Esophagus muscularis mucosa (tissue), 4 donors: ENCODE measurements around the gene ARNT2. TPM values are rescaled to one million over a fixed set of nuclear protein-coding genes. Genes with fewer than 3 reads are reported as not detected.
A peak's percentile ranks its signal among the peaks of the same experiment; 100 is the strongest.

Source experiments
- DNase-seq: peaks from one replicate; pipeline ENCODE4 v3.0.0-alpha.2; 2017; ENCODE audit errors: extremely low spot score
- H3K27ac ChIP-seq, 4 donors: fragments of 200-600 bp; sonication (generic); replicated peaks in 1 of 4; 1 replicate in 3 of 4; 2 replicates in 1 of 4; pipeline ENCODE4 v1.5.1; 2016 to 2019; ENCODE audit warnings: mild to moderate bottlenecking in 1 of 4
- H3K27me3 ChIP-seq, 4 donors: fragments of 200-600 bp; sonication (generic); one replicate each; pipeline versions ENCODE4 v1.5.1 to v1.6.0; 2016 to 2019
- H3K36me3 ChIP-seq, 4 donors: fragments of 200-600 bp; sonication (generic); one replicate each; pipeline ENCODE4 v1.5.1; 2016 to 2019
- H3K4me1 ChIP-seq, 4 donors: fragments of 200-600 bp; sonication (generic); one replicate each; pipeline ENCODE4 v1.5.1; 2016 to 2019
- H3K4me3 ChIP-seq, 4 donors: fragments of 200-600 bp; sonication (generic); 1 replicate in 2 of 4; 2 replicates in 2 of 4; pipeline ENCODE4 v1.5.1; 2016 to 2019; ENCODE audit warnings: mild to moderate bottlenecking in 4 of 4, moderate library complexity in 1 of 4
- H3K9me3 ChIP-seq, 4 donors: fragments of 200-600 bp; sonication (generic); 1 replicate in 3 of 4; 2 replicates in 1 of 4; pipeline ENCODE4 v1.5.1; 2016 to 2019
- EP300 ChIP-seq: sonication (generic); formaldehyde crosslinking; IDR thresholded peaks from one replicate; pipeline ENCODE4 v1.6.1; 2017; ENCODE audit warnings: antibody characterized with exemption
- POLR2A ChIP-seq: fragments of 450-650 bp; IDR thresholded peaks from one replicate; pipeline ENCODE4 v1.6.1; 2017; ENCODE audit warnings: antibody characterized with exemption, moderate library complexity, mild to moderate bottlenecking, low read depth
- POLR2AphosphoS5 ChIP-seq, 2 donors: sonication (generic); formaldehyde crosslinking; IDR thresholded peaks; one replicate each; pipeline ENCODE4 v1.6.1; 2017; ENCODE audit warnings: antibody characterized with exemption in 2 of 2
- WGBS: methylation state at CpG from one replicate; pipeline ENCODE4 v1.1.5; 2018; 5-methylcytosine and 5-hydroxymethylcytosine counted together
- intact Hi-C: fragments of 100-400 bp; cut with DNase I; formaldehyde crosslinking; loops from one replicate; pipeline ENCODE4 v1.15.1; 2023
- total RNA-seq, 4 donors: library from RNA; depleted of rRNA; stranded (reverse); fragments of >200 nt; gene quantifications; one replicate each; pipeline versions ENCODE4 v1.1.0 to v1.2.1, GENCODE V29; 2016
- TF ChIP-seq, protein P1 (sequence below), 3 experiments: fragments of 200-600 bp in 2 of 3; fragments of 450-650 bp in 1 of 3; sonication (generic) in 2 of 3; IDR thresholded peaks; one replicate each; pipeline ENCODE4 v1.5.1; 2017 to 2019; ENCODE audit warnings: antibody characterized with exemption in 3 of 3, mild to moderate bottlenecking in 2 of 3, moderate library complexity in 1 of 3

The ARNT2 gene
- total RNA-seq, 4 donors from 2014 or later, result 5.4 to 14.6 (median 8.2) TPM

- intact Hi-C loops, result no loop called here
Measured at GRCh38 chr15:80474224-80475215, 70.3 kb downstream of the ARNT2 start.

DNA sequence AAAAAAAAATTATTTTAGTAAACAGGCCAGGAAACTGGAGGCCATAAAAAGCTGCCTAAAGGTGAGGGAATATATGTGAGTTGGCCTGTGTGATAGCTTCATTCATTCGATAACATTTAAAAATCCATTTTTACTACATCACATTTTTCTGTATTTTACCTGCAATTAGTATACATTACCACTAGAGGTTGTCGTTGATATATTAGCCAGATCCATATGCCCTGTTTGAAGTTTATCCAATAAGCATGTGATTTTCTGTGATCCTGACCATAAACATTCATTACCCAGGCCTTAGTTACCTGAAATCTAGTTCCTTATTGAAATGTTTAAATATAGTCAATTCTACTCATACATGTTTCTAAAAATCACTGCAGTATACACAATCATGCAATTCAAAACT is 71.4 kb downstream of the ARNT2 start:
- Histone ChIP-seq H3K27ac (no peak overlapping the region), H3K36me3 (peaks cover 0 to 10% (median 0%) of the 10 kb centered on the region in 4 donors), H3K4me3 (no peak overlapping the region), H3K4me1 (peaks cover 13 to 24% (median 15%) of the 10 kb centered on the region in 4 donors), H3K27me3 (no peaks in the 10 kb centered on the region), H3K9me3 (peaks cover 0 to 4% (median 0%) of the 10 kb centered on the region in 4 donors)
- DNase-seq, result no peak
- WGBS, result 98% methylated on average over 2 of the region's 2 CpGs
- intact Hi-C loops, result no loop called here
- TF ChIP-seq POLR2A, result no peak
- TF ChIP-seq, protein P1, sequence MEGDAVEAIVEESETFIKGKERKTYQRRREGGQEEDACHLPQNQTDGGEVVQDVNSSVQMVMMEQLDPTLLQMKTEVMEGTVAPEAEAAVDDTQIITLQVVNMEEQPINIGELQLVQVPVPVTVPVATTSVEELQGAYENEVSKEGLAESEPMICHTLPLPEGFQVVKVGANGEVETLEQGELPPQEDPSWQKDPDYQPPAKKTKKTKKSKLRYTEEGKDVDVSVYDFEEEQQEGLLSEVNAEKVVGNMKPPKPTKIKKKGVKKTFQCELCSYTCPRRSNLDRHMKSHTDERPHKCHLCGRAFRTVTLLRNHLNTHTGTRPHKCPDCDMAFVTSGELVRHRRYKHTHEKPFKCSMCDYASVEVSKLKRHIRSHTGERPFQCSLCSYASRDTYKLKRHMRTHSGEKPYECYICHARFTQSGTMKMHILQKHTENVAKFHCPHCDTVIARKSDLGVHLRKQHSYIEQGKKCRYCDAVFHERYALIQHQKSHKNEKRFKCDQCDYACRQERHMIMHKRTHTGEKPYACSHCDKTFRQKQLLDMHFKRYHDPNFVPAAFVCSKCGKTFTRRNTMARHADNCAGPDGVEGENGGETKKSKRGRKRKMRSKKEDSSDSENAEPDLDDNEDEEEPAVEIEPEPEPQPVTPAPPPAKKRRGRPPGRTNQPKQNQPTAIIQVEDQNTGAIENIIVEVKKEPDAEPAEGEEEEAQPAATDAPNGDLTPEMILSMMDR (IDR thresholded peaks at IDR 0.05), result peak in 1 of 3 experiments; percentile 3

More at GRCh38 chr15:80474224-80475215, 70.3 kb downstream of the ARNT2 start:
- Histone ChIP-seq H3K4me3 (no peak overlapping the region), H3K4me1 (peaks cover 2 to 13% (median 5%) of the 10 kb centered on the region in 4 donors), H3K9me3 (peaks cover 0 to 4% (median 0%) of the 10 kb centered on the region in 4 donors), H3K27ac (no peak overlapping the region), H3K27me3 (no peaks in the 10 kb centered on the region), H3K36me3 (peaks cover 0 to 16% (median 0%) of the 10 kb centered on the region in 4 donors)
- TF ChIP-seq POLR2AphosphoS5 (IDR thresholded peaks at IDR 0.05) (no peak), EP300 (no peak), POLR2A (no peak)
- TF ChIP-seq, protein P1 (IDR thresholded peaks at IDR 0.05), result no peak
- DNase-seq, result no peak
- 75% methylated on average over 9 of the region's 9 CpGs for WGBS

DNA sequence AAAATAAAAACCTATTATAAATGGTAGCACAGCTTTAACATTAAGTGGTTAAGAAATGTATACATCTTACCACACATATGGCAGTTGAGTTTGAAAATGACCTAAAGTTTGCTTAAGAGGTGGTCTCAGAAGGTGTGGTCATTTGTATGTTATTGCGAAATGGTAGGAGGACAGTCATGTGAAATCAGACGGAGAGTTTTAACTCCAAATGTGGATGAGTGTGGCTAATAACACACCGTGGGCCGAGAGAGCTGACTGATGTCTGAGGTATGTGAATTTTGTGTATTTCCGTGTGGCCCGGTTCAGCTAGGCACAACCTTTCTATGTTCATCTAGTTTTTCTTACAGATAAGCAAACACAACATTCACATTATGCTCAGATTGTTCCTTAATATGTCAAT is 71.9 kb downstream of the ARNT2 start:
- intact Hi-C loops, result no loop called here
- DNase-seq, result no peak
- Histone ChIP-seq H3K4me3 (no peak overlapping the region), H3K27me3 (no peaks in the 10 kb centered on the region), H3K9me3 (peaks cover 0 to 4% (median 0%) of the 10 kb centered on the region in 4 donors), H3K36me3 (peaks cover 0 to 9% (median 0%) of the 10 kb centered on the region in 4 donors), H3K27ac (no peak overlapping the region), H3K4me1 (peaks cover 17 to 28% (median 19%) of the 10 kb centered on the region in 4 donors)
- TF ChIP-seq, protein P1 (IDR thresholded peaks at IDR 0.05), result no peak
- no peak for TF ChIP-seq POLR2A
- no peak for TF ChIP-seq EP300
- TF ChIP-seq POLR2AphosphoS5 (IDR thresholded peaks at IDR 0.05), result no peak
- WGBS, result 96% methylated on average over 6 of the region's 6 CpGs

- Histone ChIP-seq H3K36me3 (peaks cover 0 to 9% (median 0%) of the 10 kb centered on the region in 4 donors), H3K27ac (no peak overlapping the region), H3K4me1 (peaks cover 31 to 49% (median 38%) of the 10 kb centered on the region in 4 donors), H3K27me3 (no peaks in the 10 kb centered on the region), H3K9me3 (peaks cover 0 to 4% (median 0%) of the 10 kb centered on the region in 4 donors), H3K4me3 (no peak overlapping the region)
- intact Hi-C loops, result no loop called here
- 93% methylated on average over 3 of the region's 3 CpGs for WGBS
- TF ChIP-seq POLR2AphosphoS5 (IDR thresholded peaks at IDR 0.05), result no peak
- no peak for TF ChIP-seq POLR2A
- TF ChIP-seq, protein P1 (IDR thresholded peaks at IDR 0.05), result no peak
- no peak for DNase-seq
Measured at GRCh38 chr15:80478075-80478474, 73.9 kb downstream of the ARNT2 start.
